Fibroblast of the aortic adventitia (primary cell): ENCODE measurements around the gene EEF1B2. TPM values are rescaled to one million over a fixed set of nuclear protein-coding genes. Genes with fewer than 3 reads are reported as not detected.
"Not testable (repeated sequence)": the region's sequence is repeated elsewhere in the genome, so short reads cannot be mapped to it uniquely, and the experiment has no call there.

Experiments used
- DNase-seq: peaks from one replicate; pipeline ENCODE4 v3.0.0-alpha.2; 2010; ENCODE audit warnings: low read depth
- H3K4me3 ChIP-seq: 2 replicates; pipeline ENCODE4 v1.5.1; 2011; ENCODE audit warnings: low read depth, mild to moderate bottlenecking, control low read depth, low read length, moderate library complexity
- CTCF ChIP-seq: IDR thresholded peaks from 2 replicates; pipeline ENCODE4 v1.5.1; 2011; ENCODE audit warnings: mild to moderate bottlenecking, low read length, control low read depth, inconsistent platforms; ENCODE audit not compliant: insufficient read depth
- small RNA-seq: library from RNA; depleted of rRNA; stranded (forward); fragments of <200 nt; gene quantifications from one replicate; pipeline ENCODE3, GENCODE V24; 2012
- total RNA-seq: library from RNA; depleted of rRNA; stranded (reverse); fragments of >200 nt; gene quantifications from 2 replicates; pipeline ENCODE4 v1.2.3, GENCODE V29; 2012; ENCODE audit warnings: low replicate concordance

EEF1B2 gene
- total RNA-seq, 1 donor = 828 TPM

- TF ChIP-seq CTCF = no peak
- DNase-seq = no peak
- no peak overlapping the region for H3K4me3 ChIP-seq
These were observed 42.8 kb downstream of the EEF1B2 start for GRCh38 chr2:206202446-206202845.

GRCh38 chr2:206203331-206203730 is 43.6 kb downstream of the EEF1B2 start:
- TF ChIP-seq CTCF = no peak
- H3K4me3 ChIP-seq = no peak overlapping the region
- no peak for DNase-seq

- DNase-seq = no peak
- H3K4me3 ChIP-seq = no peak overlapping the region
- TF ChIP-seq CTCF = no peak
These were observed 45.0 kb downstream of the EEF1B2 start for GRCh38 chr2:206204710-206205109.

- not testable (repeated sequence) for H3K4me3 ChIP-seq, DNase-seq
These were observed 47.6 kb downstream of the EEF1B2 start for GRCh38 chr2:206207316-206207715.

- no peak for DNase-seq
- no peak overlapping the region for H3K4me3 ChIP-seq
- TF ChIP-seq CTCF = no peak
These were observed 49.2 kb downstream of the EEF1B2 start for GRCh38 chr2:206208900-206209299.

GRCh38 chr2:206211657-206212255 is 52.1 kb downstream of the EEF1B2 start:
- H3K4me3 ChIP-seq = peak overlapping the region; percentile 77
- no peak for TF ChIP-seq CTCF
- DNase-seq = peak; percentile 86

Small RNAs within 50 kb of the gene (small RNA-seq; reads per million reads assigned to genes)
- gene RF00134 (not detected), gene RF02271 (not detected), gene SNORA41 (not detected), gene SNORD51 (not detected)

Other genes starting within 250 kb of the EEF1B2 start
- 4.7 and 12.0 TPM in 2 replicates for gene INO80D, start 73.7 kb upstream of the EEF1B2 start, total RNA-seq
- gene NDUFS1, start 451 bp upstream of the EEF1B2 start, total RNA-seq = 121 and 148 TPM in 2 replicates
- gene ZDBF2, start 114.8 kb downstream of the EEF1B2 start, total RNA-seq = 11.8 and 20.9 TPM in 2 replicates